ENCODE data around the gene AHDC1. TPM values are rescaled to one million over a fixed set of nuclear protein-coding genes. Genes with fewer than 3 reads are reported as not detected.

AHDC1 gene
- total RNA-seq, 1 donor from 2014 or later = 18.0 TPM

GRCh38 chr1:27590917-27591508 is 12.9 kb downstream of the AHDC1 start:
- no peaks in the 10 kb centered on the region for H3K36me3 ChIP-seq (ENCODE audit: control insufficient read depth, insufficient read depth, low read length)
- TF ChIP-seq CTCF (IDR thresholded peaks at IDR 0.05; ENCODE audit: insufficient read depth, low read length, poor library complexity, severe bottlenecking) = no peak
- no peak for DNase-seq (ENCODE audit: low read depth)
- no peaks in the 10 kb centered on the region for H3K27me3 ChIP-seq (ENCODE audit: control insufficient read depth, insufficient read depth, low read length)
- H3K4me3 ChIP-seq (ENCODE audit: low read depth, low read length) = no peak overlapping the region

GRCh38 chr1:27589841-27590426 is 14.0 kb downstream of the AHDC1 start:
- Histone ChIP-seq H3K4me3 (ENCODE audit: low read depth, low read length) (no peak overlapping the region), H3K27me3 (ENCODE audit: control insufficient read depth, insufficient read depth, low read length) (no peaks in the 10 kb centered on the region), H3K36me3 (ENCODE audit: control insufficient read depth, insufficient read depth, low read length) (no peaks in the 10 kb centered on the region)
- no peak for DNase-seq (ENCODE audit: low read depth)
- TF ChIP-seq CTCF (IDR thresholded peaks at IDR 0.05; ENCODE audit: insufficient read depth, low read length, poor library complexity, severe bottlenecking) = no peak

GRCh38 chr1:27589441-27589840 is 14.5 kb downstream of the AHDC1 start:
- no peak overlapping the region for H3K4me3 ChIP-seq (ENCODE audit: low read depth, low read length)
- no peaks in the 10 kb centered on the region for H3K36me3 ChIP-seq (ENCODE audit: control insufficient read depth, insufficient read depth, low read length)
- no peak for TF ChIP-seq CTCF (IDR thresholded peaks at IDR 0.05; ENCODE audit: insufficient read depth, low read length, poor library complexity, severe bottlenecking)
- H3K27me3 ChIP-seq (ENCODE audit: control insufficient read depth, insufficient read depth, low read length) = no peaks in the 10 kb centered on the region
- no peak for DNase-seq (ENCODE audit: low read depth)

GRCh38 chr1:27588256-27589232 is 15.4 kb downstream of the AHDC1 start:
- no peak for TF ChIP-seq CTCF (IDR thresholded peaks at IDR 0.05; ENCODE audit: insufficient read depth, low read length, poor library complexity, severe bottlenecking)
- H3K36me3 ChIP-seq (ENCODE audit: control insufficient read depth, insufficient read depth, low read length) = no peaks in the 10 kb centered on the region
- no peak for DNase-seq (ENCODE audit: low read depth)
- no peak overlapping the region for H3K4me3 ChIP-seq (ENCODE audit: low read depth, low read length)
- no peaks in the 10 kb centered on the region for H3K27me3 ChIP-seq (ENCODE audit: control insufficient read depth, insufficient read depth, low read length)

GRCh38 chr1:27585684-27586083 is 18.3 kb downstream of the AHDC1 start:
- no peaks in the 10 kb centered on the region for H3K27me3 ChIP-seq (ENCODE audit: control insufficient read depth, insufficient read depth, low read length)
- H3K36me3 ChIP-seq (ENCODE audit: control insufficient read depth, insufficient read depth, low read length) = no peaks in the 10 kb centered on the region
- DNase-seq (ENCODE audit: low read depth) = no peak
- no peak overlapping the region for H3K4me3 ChIP-seq (ENCODE audit: low read depth, low read length)
- TF ChIP-seq CTCF (IDR thresholded peaks at IDR 0.05; ENCODE audit: insufficient read depth, low read length, poor library complexity, severe bottlenecking) = no peak
